Fibroblast of gingiva (primary cell): Measurements from ENCODE around the gene TBX1.
"Not testable (repeated sequence)": the region's sequence is repeated elsewhere in the genome, so short reads cannot be mapped to it uniquely, and the experiment has no call there.

Experiments used
- DNase-seq: peaks from one replicate; pipeline ENCODE4 v3.0.0-alpha.2; 2011; ENCODE audit warnings: low read depth

TBX1 gene

DNA sequence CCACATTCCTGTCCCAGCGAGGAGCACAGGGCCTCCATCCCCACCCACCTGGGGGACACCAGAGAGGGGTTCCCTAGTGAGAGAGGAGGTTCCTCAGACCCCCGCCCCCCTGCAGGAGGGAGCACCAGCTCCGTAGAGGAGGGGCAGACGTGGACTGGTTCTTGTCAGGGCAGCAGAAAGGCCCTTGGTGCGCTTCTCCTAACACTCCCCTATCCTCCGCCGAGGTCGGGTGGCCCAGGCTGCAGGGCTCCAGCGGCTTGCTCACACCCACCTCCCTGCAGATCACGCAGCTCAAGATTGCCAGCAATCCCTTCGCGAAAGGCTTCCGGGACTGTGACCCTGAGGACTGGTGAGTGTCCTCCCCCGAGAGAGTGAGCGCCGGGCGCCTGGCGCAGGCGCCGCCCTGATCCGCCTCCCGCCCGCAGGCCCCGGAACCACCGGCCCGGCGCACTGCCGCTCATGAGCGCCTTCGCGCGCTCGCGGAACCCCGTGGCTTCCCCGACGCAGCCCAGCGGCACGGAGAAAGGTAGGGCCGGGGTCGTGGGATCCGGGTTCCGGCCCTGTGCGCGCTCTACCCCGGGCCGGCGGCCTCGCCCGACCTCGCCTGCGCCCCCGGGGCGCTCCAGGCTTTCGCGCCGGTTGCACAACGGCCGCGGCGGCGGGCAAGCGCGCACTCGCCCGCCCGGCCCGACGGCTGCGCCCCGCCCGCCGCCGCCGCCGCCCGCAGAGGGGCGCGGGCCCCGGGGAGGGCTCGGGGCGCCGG, 5.1 kb downstream of the TBX1 start:
- DNase-seq: no peak

DNA sequence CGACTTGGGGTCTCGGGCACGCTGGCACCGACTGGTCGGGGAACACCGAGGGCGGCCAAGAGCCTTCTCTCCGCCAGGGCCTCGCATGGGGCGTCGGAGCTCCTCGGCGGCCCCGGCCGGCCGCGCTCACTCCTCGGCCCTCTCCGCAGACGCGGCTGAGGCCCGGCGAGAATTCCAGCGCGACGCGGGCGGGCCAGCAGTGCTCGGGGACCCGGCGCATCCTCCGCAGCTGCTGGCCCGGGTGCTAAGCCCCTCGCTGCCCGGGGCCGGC, 5.6 kb downstream of the TBX1 start:
- no peak for DNase-seq

DNA sequence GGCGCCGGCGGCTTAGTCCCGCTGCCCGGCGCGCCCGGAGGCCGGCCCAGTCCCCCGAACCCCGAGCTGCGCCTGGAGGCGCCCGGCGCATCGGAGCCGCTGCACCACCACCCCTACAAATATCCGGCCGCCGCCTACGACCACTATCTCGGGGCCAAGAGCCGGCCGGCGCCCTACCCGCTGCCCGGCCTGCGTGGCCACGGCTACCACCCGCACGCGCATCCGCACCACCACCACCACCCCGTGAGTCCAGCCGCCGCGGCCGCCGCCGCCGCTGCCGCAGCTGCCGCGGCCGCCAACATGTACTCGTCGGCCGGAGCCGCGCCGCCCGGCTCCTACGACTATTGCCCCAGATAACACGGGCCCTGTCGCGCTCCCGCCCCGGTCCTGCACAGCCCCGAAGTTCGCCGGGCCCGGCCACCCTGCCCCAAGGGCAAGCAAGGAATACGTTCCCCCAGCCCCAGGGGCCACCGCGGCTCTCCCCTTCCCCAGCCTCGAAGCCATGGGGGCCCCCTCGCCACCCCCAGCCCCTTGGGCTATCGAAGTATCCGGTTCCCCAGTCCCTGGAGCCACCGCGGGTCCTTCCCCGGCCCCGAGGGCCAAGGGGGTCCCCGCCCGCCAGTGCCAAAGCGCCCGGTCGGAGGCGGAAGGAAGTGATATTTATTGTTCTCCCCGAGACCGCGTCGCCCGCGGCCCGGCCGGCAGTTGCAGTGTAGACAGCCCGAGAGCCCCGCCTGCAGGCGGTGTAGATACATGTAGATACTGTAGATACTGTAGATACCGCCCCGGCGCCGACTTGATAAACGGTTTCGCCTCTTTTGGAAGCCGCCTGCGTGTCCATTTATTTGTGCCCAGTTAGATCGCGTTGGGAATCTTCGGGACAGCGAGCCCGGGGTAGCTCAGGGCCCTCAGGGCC, 6.2 kb downstream of the TBX1 start:
- no peak for DNase-seq

DNA sequence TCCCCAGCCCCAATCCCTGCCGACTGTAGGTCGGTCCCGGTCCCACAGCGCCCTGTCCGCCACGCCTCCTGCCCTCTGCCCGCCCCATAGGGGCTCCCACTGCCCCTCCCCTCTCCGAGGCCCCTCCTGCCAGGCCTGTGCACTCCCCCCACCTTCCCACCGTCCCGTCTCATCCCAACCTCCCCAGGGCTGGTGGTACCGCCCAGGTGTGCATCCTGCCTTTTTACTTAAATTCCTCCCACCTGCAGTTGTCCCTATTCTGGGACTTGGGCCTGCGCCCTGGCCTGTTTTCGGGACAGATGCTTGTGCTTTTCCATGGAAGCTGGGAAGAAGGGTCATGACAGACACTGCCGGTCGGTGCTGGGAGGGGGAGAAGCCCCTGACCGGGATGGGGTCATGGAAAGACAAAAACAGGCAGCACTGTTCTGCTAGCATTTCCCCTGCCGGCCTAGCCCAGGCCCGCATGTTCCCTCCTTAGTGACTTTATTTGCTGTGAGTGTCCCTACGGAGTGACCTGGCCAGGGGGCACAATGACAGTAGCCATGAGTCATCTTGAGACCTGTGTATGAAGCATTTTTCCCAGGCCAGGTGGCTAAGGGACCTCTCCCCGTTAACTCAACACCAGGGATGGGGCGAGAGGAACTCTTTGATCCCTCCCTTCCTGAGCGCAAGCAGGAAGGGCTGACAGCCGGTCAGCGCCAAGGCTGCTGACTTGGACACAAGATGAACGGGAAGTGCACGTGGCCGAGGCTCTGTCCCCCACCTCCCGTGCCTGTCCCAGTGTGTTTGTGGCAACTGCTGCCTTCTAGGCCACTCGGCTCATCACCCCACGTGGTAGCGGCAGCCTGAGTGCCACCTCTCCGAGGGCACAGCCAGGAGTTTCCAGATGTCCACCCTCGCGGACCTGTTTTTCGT, 7.1 kb downstream of the TBX1 start:
- DNase-seq: no peak

DNA sequence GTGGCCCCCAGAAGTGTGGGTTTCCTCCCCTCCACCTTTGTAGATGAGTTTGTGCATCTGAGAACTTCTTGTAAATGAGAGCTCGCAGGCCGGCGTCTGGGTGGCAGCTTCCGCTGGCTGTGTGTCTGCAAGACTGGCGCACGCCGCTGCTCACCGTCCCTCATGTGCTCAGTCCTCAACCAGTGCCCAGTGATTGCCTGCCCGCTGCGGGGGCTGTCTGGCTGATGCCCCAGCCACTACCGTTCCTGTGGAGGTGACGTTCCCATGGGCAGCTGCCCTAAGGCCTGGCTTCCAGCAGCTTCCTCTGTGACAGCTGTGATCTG, 8.8 kb downstream of the TBX1 start:
- DNase-seq: no peak

DNA sequence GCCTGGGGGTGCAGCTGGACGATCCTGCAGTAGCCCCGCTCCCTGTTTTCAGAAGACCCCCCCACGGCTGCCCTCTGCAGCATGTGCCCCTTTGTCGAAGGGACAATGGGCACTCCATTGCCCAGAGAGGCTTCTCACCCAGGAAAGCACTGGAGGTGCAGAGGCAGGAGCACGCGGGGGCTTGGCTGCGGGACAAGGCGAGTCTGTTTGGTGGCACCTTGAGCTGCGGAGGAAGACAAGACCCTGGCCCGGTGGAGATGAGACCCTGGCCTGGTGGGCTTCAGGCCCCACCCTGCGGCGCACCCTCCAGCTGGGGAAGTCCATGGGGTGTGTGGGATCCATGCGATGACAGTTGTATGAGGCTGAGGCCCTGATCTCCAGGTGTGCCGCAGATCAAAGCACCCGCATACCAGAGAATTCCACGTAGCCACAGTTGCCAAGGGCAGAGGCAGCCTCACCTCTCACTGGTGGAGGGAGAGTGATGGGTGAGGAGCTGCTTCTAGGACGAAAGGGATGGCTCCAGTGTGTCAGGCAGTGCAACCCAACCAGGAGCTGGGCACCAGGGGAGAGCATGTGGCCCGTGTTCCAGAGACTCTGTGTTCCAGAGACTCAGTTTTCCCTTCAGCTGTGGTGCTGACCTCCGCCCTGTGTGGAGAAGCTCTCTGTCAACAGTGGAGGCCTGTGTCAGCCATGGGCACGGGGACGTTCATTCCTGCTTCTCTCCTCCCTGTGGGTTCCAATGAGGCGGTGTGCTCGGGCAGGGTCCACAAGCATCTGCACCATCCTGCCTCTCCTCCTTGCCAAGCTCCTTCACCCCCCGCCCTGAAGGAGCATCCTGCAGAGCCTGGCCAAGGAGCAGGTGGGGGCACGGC, 10.0 kb downstream of the TBX1 start:
- DNase-seq: no peak

DNA sequence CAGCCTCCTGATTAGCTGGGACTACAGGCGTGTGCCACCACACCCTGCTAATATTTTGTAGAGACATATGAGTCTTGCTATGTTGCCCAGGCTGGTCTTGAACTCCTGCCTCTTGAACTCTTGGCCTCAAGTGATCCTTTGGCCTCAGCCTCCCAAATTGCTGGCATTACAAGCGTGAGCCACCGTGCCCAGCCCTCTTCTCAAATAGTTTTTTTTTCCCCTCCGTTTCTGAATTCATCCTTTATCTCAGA, 11.8 kb downstream of the TBX1 start:
- no peak for DNase-seq

DNA sequence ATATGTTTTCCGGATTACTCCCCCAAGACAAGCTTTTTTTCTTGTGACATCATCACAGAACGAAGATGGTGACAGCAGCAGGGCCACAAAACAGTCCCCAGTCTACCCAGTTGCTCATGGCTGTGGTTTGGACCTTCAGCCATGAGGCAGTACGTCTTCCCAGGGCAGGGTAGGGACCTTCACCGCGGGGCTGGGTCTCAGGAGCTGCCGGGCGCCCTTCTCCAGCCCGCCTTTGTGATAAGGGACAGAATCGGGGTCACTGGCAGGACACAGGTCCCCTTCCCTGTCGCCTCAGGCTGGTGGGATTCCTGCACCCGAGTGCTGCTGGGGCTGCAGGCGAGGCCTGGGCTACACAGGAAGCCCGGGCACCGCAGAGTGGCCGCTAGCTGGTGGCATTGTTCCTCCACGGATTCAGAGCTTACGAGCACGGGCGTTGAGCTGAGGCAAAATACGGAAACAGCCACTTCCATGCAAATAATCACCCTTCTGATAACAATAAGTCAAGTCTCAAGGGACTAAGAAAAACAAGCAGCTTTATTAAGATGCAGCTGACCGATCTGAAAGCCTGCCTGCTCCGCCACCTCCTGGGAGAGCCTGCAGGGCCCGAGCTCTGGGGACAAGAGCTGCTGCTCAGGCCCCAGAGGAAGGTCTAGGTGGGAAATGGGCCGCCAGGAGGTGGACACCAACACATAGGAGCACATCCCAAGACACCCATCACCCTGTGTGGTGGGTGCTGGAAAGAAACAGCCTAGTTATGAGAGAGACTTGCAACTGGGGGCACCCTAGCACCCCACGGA, 12.3 kb downstream of the TBX1 start:
- no peak for DNase-seq

DNA sequence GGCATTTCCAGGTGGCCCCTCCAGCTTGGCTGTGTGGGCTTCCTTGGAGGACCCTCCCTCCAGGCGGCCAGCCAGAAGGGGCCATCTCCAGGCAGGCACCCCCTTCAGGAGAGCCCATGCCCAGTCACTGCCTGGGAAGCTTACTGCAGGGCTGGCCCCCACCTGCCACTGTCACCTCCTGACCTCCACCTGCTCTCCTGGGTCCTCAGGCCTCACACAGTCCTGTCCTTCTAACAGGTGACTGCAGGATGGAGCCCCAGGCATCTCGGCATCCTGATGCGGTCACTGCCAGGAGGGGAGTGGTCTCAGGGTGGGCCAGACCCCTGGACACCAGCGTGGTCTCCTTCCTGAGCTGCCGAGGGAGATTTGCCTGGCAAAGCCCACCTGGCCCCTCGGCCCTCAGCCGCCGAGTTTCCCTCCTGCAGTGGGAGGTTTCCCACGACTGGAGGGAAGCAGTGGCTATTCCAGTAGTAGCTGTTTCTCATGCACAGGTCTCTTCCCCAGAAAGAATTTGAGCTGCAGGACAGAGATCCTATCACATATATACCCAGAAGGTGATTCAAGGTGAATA, 13.0 kb downstream of the TBX1 start:
- no peak for DNase-seq

DNA sequence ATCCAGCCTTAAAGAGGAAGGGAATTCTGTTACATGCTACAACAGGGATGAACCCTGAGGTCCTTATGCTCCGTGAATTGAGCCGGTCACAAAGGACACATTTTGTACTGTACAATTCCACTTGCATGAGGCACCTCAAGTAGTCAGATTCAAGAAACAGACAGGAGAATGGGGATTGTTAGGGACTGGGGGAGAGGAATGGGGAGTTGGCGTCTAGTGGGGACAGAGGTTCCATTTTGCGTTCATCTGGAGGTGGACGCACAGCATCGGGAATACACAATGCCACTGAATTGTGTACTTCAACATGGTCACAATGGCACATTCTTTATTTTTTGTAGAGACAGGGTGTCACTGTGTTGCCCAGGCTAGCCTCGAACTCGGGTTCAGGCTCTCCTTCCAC, 14.1 kb downstream of the TBX1 start:
- DNase-seq: no peak

DNA sequence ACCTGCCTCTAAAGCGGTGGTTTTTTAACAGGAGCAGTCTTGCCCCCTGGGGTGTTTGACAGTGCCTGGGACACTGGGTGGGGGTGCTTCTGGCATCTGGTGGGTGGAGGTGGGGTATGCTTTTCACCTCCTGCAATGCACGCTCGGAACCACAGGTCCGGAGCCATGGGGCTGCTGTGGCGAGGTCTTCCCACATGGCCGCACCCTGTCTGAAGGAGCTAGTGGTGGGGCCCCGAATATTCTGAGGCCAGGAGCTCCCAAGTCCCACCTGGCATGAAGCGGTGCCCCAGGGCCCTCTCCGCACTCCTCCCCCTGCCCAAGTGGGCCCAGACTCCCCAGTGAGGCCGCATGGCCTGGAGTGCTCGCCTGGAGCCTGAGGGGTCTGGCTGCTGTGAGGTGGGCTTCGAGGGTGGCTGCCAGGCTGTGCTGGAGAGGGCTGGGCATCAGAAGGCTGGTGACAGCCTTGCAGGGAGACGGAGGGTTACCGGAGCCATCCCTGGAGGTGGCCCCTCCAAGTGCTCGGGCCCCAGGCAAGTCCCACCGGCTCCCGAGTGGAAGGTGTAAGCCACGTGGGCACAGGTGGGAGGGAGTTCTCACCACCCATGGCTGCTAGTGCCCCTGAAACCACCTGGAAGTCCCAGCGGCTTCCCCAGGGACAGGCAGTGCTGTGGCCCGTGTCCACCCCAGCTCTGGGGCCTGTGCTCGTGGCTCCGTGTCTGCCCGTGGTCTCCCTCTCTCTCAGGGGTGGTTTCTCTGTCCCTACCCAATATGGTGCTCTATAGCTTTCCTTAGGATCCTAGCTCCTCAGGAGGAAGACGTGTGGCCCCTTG, 15.1 kb downstream of the TBX1 start:
- no peak for DNase-seq

DNA sequence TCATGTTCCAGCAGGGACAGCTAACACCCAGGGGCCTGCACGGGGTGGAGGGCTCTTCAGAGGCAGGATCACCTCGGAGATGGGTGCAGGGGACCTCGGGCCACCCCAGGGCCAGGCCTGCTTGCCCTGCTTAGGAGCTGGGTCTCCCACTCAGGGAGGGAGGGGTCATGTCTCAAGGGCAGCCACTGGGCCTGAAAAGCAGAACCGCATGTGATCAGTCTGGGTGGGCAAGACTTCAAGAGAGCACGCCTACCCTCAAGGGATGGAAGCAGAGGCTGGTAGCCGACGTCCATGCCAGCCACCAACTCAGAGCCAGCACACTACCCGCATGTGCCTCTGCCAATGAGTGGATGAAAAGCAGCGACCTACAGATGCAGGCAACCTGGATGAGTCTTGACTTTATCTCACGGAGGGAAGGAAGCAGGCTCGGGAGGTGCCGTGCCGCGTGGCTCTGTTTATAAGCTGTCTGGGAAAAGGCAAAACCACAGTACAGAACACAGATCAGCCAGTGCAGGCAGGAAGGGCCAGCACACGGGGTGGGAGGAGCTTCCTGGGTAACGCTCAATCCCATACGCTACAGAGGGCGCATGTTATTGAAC, 16.0 kb downstream of the TBX1 start:
- DNase-seq: no peak

DNA sequence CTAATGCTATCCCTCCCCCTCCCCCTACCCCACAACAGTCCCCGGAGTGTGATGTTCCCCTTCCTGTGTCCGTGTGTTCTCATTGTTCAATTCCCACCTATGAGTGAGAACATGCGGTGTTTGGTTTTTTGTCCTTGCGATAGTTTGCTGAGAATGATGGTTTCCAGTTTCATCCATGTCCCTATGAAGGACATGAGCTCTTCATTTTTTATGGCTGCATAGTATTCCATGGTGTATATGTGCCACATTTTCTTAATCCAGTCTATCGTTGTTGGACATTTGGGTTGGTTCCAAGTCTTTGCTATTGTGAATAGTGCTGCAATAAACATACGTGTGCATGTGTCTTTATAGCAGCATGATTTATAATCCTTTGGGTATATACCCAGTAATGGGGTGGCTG, 16.6 kb downstream of the TBX1 start:
- DNase-seq: not testable (repeated sequence)

DNA sequence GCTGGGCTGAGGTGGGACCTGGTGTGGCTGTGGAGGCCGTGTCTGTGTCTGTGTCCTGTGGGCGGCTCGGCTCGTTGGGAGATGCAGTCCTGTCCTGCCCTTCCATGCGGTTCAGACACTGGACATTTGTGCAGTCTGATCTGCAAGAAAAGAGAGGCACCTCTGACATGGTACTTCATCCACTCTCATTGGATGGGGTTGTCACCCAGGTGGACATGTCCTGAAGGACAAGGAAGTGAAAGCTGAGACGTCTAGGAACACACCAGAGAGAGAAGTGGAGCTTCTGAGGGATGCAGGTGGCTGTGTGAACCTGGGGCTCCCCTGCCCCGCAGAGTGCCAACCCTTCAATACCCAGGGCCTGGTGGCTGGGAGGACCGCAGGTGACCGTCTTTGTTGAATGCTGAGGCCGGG, 18.4 kb downstream of the TBX1 start:
- no peak for DNase-seq

DNA sequence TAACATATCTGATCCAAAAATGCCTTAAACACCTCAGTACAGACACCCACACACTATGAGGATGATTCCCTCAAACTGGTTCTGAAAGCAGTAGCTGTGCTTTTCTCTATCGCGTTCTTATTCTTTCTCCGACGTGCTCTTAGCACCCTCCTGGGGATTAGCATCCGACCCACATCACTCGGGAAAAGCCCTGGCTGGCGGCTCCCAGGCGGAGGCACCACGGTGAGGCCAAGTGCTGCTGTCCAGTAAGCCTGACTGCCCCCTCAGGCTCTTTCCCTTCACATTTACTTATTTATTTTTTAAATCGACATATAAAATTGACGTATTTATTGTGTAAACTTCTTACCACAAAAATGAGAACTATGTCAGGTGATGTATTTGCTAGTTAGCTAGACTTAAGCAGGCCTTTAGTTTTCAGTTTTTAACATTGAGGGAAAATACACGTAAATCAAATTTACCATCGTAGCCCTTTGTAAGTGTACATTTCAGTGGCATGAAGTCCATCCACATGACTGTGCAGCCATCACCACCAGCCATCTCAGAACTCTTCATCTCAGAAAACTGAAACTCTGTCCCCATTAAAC, 19.2 kb downstream of the TBX1 start:
- no peak for DNase-seq

DNA sequence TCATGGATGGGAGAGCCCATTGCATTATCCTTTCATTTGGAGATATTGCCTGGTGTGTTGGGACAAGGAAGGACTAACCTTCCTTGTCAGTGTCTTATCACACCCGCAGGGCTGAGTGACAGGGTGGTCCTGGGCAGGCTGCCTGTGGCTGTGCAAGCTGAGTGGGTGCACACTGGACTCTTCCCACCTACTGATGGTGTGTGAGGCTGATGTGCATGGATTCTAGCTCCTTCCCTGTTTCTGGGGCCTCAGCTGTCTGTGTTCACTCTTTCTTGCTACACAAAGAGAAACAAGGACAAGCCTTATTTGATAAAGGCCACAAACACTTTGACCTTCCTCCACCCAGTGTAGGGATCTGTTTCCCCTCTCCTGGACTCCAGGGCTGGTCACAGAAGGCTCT, 22.0 kb downstream of the TBX1 start:
- DNase-seq: no peak

DNA sequence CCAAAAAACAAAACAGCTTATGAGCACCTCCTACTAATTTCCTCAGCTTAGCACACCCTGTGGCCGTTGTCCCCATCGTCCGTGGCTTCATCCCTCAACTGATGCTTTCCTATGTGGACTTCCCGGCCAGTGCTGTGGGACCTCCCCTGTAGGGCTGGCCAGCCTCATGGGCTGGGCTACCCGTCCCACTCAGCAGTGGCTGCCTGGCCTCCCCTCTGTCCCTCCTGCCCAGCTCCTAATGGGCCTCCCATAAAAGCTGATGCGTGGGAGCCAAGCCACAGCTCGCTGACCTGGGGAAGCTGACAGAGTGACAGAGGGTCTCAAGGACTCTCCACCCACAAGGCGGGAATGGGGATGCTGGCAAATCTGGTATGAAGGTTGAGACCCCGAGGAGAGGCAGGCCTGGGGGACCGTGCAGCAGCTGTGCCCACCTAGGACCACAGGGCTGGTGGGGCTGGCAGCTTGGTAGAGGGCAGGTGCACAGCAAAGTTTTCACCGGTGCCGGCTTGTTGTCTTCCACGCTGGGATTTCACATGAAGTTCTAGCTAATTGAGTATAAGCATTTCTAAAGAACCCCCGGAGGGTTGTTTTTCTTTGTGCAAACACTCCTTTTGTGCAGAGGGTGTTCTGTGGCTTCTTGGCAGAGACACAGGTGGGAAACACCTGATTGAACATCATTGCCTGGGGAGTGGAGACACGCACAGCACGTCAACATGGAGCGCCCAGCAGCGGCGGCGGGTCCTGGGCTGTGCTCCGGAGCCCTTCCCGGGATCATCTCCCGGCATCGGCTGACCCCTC, 23.2 kb downstream of the TBX1 start:
- no peak for DNase-seq
